Measurements from ENCODE around the gene TUBB4B. TPM values are rescaled to one million over a fixed set of nuclear protein-coding genes. Genes with fewer than 3 reads are reported as not detected.

TUBB4B gene
- total RNA-seq, 1 donor from 2014 or later, result 132 TPM

- TF ChIP-seq CTCF (IDR thresholded peaks at IDR 0.05), result no peak
- Mint-ChIP-seq H3K36me3 (ENCODE audit: unreplicated experiment) (peaks cover 8% of the 10 kb centered on the region), H3K4me1 (ENCODE audit: unreplicated experiment) (peaks cover 49% of the 10 kb centered on the region), H3K9me3 (ENCODE audit: unreplicated experiment) (no peaks in the 10 kb centered on the region), H3K4me3 (ENCODE audit: unreplicated experiment) (peak overlapping the region; percentile 86), H3K27me3 (ENCODE audit: unreplicated experiment) (no peaks in the 10 kb centered on the region), H3K27ac (ENCODE audit: unreplicated experiment) (peak overlapping the region; percentile 79)
- DNase-seq (ENCODE audit: extremely low spot score, unreplicated experiment), result no peak
Observed at GRCh38 chr9:137204731-137205125, 36.4 kb upstream of the TUBB4B start.

- no peaks in the 10 kb centered on the region for H3K9me3 Mint-ChIP-seq (ENCODE audit: unreplicated experiment)
- peak within 1 kb of the TSS; percentile 85 for H3K27ac Mint-ChIP-seq (ENCODE audit: unreplicated experiment)
- peak; percentile 95 for DNase-seq (ENCODE audit: extremely low spot score, unreplicated experiment)
Observed at GRCh38 chr9:137205126-137206069, 35.7 kb upstream of the TUBB4B start, which contains the start of the genes NDOR1 and TMEM203. Gene NDOR1, plus strand, starts transcription at chr9:137205700. Its CDS starts 78 bp downstream, at chr9:137205778. Gene TMEM203, minus strand, starts transcription at chr9:137205648. Its CDS starts 234 bp downstream, at chr9:137205414.

GRCh38 chr9:137206602-137207001, 34.5 kb upstream of the TUBB4B start:
- peaks cover 41% of the 10 kb centered on the region for H3K4me1 Mint-ChIP-seq (ENCODE audit: unreplicated experiment)
- no peaks in the 10 kb centered on the region for H3K27me3 Mint-ChIP-seq (ENCODE audit: unreplicated experiment)
- peak overlapping the region; percentile 86 for H3K4me3 Mint-ChIP-seq (ENCODE audit: unreplicated experiment)
- TF ChIP-seq CTCF (IDR thresholded peaks at IDR 0.05), result no peak
- DNase-seq (ENCODE audit: extremely low spot score, unreplicated experiment), result no peak
- no peaks in the 10 kb centered on the region for H3K9me3 Mint-ChIP-seq (ENCODE audit: unreplicated experiment)
- peaks cover 8% of the 10 kb centered on the region for H3K36me3 Mint-ChIP-seq (ENCODE audit: unreplicated experiment)
- H3K27ac Mint-ChIP-seq (ENCODE audit: unreplicated experiment), result peak overlapping the region; percentile 19

More at GRCh38 chr9:137205126-137206069, 35.7 kb upstream of the TUBB4B start, which contains the start of the genes NDOR1 and TMEM203:
- Mint-ChIP-seq H3K27me3 (ENCODE audit: unreplicated experiment) (no peaks in the 10 kb centered on the region), H3K4me1 (ENCODE audit: unreplicated experiment) (peaks cover 49% of the 10 kb centered on the region), H3K4me3 (ENCODE audit: unreplicated experiment) (peak within 1 kb of the TSS; percentile 86), H3K36me3 (ENCODE audit: unreplicated experiment) (peaks cover 8% of the 10 kb centered on the region)
- TF ChIP-seq CTCF (IDR thresholded peaks at IDR 0.05), result no peak

GRCh38 chr9:137211532-137211931, 29.6 kb upstream of the TUBB4B start:
- Mint-ChIP-seq H3K4me3 (ENCODE audit: unreplicated experiment) (no peak overlapping the region), H3K9me3 (ENCODE audit: unreplicated experiment) (no peaks in the 10 kb centered on the region), H3K36me3 (ENCODE audit: unreplicated experiment) (peaks cover 11% of the 10 kb centered on the region), H3K4me1 (ENCODE audit: unreplicated experiment) (peaks cover 10% of the 10 kb centered on the region), H3K27me3 (ENCODE audit: unreplicated experiment) (no peaks in the 10 kb centered on the region), H3K27ac (ENCODE audit: unreplicated experiment) (no peak overlapping the region)
- TF ChIP-seq CTCF (IDR thresholded peaks at IDR 0.05), result no peak
- no peak for DNase-seq (ENCODE audit: extremely low spot score, unreplicated experiment)

GRCh38 chr9:137212520-137212919, 28.6 kb upstream of the TUBB4B start:
- H3K9me3 Mint-ChIP-seq (ENCODE audit: unreplicated experiment), result no peaks in the 10 kb centered on the region
- no peaks in the 10 kb centered on the region for H3K27me3 Mint-ChIP-seq (ENCODE audit: unreplicated experiment)
- no peak overlapping the region for H3K4me3 Mint-ChIP-seq (ENCODE audit: unreplicated experiment)
- peaks cover 5% of the 10 kb centered on the region for H3K36me3 Mint-ChIP-seq (ENCODE audit: unreplicated experiment)
- TF ChIP-seq CTCF (IDR thresholded peaks at IDR 0.05), result no peak
- H3K4me1 Mint-ChIP-seq (ENCODE audit: unreplicated experiment), result peaks cover under 1% of the 10 kb centered on the region
- H3K27ac Mint-ChIP-seq (ENCODE audit: unreplicated experiment), result no peak overlapping the region
- DNase-seq (ENCODE audit: extremely low spot score, unreplicated experiment), result no peak
